ENCODE data around the gene BRINP2. TPM values are rescaled to one million over a fixed set of nuclear protein-coding genes. Genes with fewer than 3 reads are reported as not detected.

The BRINP2 gene
- total and polyA plus RNA-seq, 8 donors = 0.08 to 0.55 (median 0.15) TPM; not detected in 5

DNA sequence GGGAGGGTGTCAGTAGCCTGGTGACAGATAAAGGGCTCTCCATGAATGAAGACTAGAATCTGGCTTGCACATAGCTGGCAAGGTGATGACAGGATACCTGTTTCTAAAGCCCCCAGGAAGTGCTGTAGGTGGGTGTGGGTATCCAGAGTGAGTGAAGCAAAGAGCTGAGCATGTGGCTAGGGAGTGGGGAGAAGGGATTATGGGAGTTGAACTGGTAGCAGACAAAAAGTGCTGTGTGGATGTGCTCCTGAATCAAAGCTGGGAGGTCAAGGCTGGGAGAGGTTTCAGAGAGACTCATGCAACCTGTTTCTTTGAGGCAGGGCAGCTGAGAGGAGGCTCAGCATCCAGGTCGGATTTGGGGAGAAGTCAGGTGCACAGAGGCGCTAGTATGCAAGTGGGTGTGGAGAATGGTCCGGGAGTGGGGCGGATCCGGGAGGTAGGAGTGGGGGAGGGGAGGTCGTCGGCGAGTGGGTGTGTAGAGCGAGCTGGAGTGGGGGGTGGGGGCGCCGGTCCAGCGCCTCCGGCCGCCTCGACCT is 6.8 kb upstream of the BRINP2 start:
- intact Hi-C loops (cut with DNase I; ENCODE audit: low total_unique reads) = no loop called here
- Histone ChIP-seq H3K27ac (no peak overlapping the region), H3K4me1 (peaks cover 7 to 14% (median 11%) of the 10 kb centered on the region in 4 donors), H3K9me3 (no peaks in the 10 kb centered on the region), H3K4me3 (peak overlapping the region; percentile 19 to 40 (median 36)), H3K36me3 (no peaks in the 10 kb centered on the region), H3K27me3 (peaks cover 12 to 61% (median 36%) of the 10 kb centered on the region in 3 donors)
- DNase-seq = no peak
- TF ChIP-seq POLR2A (IDR thresholded peaks at IDR 0.05) (no peak), CTCF (IDR thresholded peaks at IDR 0.05) (no peak), EP300 (IDR thresholded peaks at IDR 0.05) (no peak), POLR2AphosphoS5 (IDR thresholded peaks at IDR 0.05) (no peak)
- WGBS, 5 donors = 1 to 4% (median 3%) methylated on average over 7 to 15 of the region's 15 CpGs

DNA sequence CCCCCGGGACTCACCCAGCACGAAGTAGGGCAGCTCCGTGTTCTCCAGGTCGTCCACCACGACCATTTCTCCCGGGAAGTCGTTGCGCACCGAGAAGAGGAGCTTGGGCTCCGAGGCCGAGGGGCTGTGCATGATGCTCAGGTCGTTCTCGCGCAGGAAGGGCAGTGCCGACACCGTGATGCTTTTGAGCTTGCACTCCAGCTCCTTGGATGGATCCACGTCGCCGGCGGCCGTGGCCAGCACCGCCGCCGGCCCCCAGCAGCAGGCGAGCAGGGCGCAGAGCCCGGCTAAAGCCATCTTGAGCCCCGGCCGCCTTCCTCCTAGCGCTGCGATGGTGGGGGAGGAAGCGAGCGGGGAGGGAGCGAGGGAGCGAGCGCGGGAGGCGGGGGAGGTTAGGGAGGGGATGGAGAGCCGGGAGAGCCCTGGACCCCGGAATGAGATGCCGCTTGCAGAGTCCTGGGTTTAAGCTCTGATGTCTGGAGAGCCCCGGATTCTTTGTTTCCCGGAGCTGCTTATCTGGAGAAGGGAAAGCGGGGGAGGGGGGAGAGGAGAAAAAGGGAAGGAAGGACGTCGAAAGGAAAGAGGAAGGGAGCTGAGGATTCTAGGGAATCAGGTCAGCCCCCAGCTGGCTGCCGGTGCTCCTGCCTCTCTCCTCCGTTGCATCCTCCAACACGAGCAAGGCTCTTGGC is 6.2 kb upstream of the BRINP2 start, which contains the start of gene ASTN1:
Gene ASTN1, minus strand, starts transcription at position 333 of the 689 bp plus-strand sequence. Its CDS starts 36 bp downstream, at position 297.
- peak within 1 kb of the TSS; percentile 19 to 40 (median 36) for H3K4me3 ChIP-seq
- intact Hi-C loops (cut with DNase I; ENCODE audit: low total_unique reads) = no loop called here
- no peaks in the 10 kb centered on the region for H3K36me3 ChIP-seq
- peak in 1 of 2 donors; percentile 65 for DNase-seq
- H3K27me3 ChIP-seq = peaks cover 12 to 68% (median 38%) of the 10 kb centered on the region in 3 donors
- no peaks in the 10 kb centered on the region for H3K9me3 ChIP-seq
- WGBS, 5 donors = 1 to 4% (median 3%) methylated on average over 15 to 49 of the region's 49 CpGs
- no peak for TF ChIP-seq POLR2A (IDR thresholded peaks at IDR 0.05)
- no peak for TF ChIP-seq CTCF (IDR thresholded peaks at IDR 0.05)
- no peak for TF ChIP-seq EP300 (IDR thresholded peaks at IDR 0.05)
- TF ChIP-seq POLR2AphosphoS5 (IDR thresholded peaks at IDR 0.05) = no peak
- no peak within 1 kb of the TSS for H3K27ac ChIP-seq
- H3K4me1 ChIP-seq = peaks cover 7 to 14% (median 11%) of the 10 kb centered on the region in 4 donors

DNA sequence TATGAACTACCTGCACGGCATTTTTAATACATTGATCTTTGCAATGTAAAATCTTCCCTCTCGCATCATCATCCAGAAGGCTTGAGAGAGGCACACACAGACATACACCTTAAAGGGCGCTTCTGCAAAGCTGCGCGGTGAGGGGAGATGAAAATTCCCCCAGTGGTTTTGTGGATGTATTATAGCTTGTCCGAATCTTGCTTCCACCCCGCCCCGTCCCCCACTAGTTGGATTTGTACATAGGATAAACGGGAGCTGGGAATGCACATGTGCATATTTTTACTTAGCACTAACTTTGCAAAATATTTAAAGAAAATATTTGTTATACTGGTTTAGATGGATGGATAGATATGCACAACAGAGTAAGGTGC is 5.7 kb upstream of the BRINP2 start:
- DNase-seq = no peak
- Histone ChIP-seq H3K4me3 (peak overlapping the region in 3 of 4 donors; percentile 19 to 37 (median 36)), H3K36me3 (no peaks in the 10 kb centered on the region), H3K27me3 (peaks cover 12 to 73% (median 39%) of the 10 kb centered on the region in 3 donors), H3K27ac (no peak overlapping the region), H3K9me3 (no peaks in the 10 kb centered on the region), H3K4me1 (peaks cover 7 to 14% (median 11%) of the 10 kb centered on the region in 4 donors)
- intact Hi-C loops (cut with DNase I; ENCODE audit: low total_unique reads) = no loop called here
- WGBS, 5 donors = 3 to 8% (median 6%) methylated on average over 9 of the region's 9 CpGs
- TF ChIP-seq EP300 (IDR thresholded peaks at IDR 0.05) (no peak), POLR2AphosphoS5 (IDR thresholded peaks at IDR 0.05) (no peak), POLR2A (IDR thresholded peaks at IDR 0.05) (no peak), CTCF (IDR thresholded peaks at IDR 0.05) (no peak)

GRCh38 chr1:177171536-177172123 is 872 bp downstream of the BRINP2 start:
- Histone ChIP-seq H3K9me3 (no peaks in the 10 kb centered on the region), H3K36me3 (no peaks in the 10 kb centered on the region), H3K27ac (no peak overlapping the region), H3K4me1 (peaks cover 10 to 15% (median 13%) of the 10 kb centered on the region in 4 donors), H3K4me3 (peak overlapping the region in 3 of 4 donors; percentile 28 to 45 (median 44)), H3K27me3 (peaks cover 13 to 76% (median 43%) of the 10 kb centered on the region in 3 donors)
- TF ChIP-seq CTCF (IDR thresholded peaks at IDR 0.05) = no peak
- no peak for TF ChIP-seq EP300 (IDR thresholded peaks at IDR 0.05)
- TF ChIP-seq POLR2AphosphoS5 (IDR thresholded peaks at IDR 0.05) = no peak
- TF ChIP-seq POLR2A (IDR thresholded peaks at IDR 0.05) = no peak
- intact Hi-C loops (cut with DNase I; ENCODE audit: low total_unique reads) = no loop called here
- DNase-seq = no peak
- 10 to 17% (median 16%) methylated on average over 8 of the region's 8 CpGs for WGBS, 5 donors

All from stomach (tissue), 9 donors.